GM19193 (cell line): ENCODE measurements around the gene MAST4.

Experiments used
- POLR2A ChIP-seq: IDR thresholded peaks from 4 replicates; pipeline ENCODE4 v1.6.1; 2011; ENCODE audit not compliant: insufficient read depth, insufficient read length; ENCODE audit errors: extremely low read depth

The MAST4 gene

GRCh38 chr5:66728049-66728448, 131.9 kb downstream of the MAST4 start:
- TF ChIP-seq POLR2A: no peak

GRCh38 chr5:66737096-66737495, 140.9 kb downstream of the MAST4 start:
- TF ChIP-seq POLR2A: no peak

GRCh38 chr5:66738136-66738535, 141.9 kb downstream of the MAST4 start:
- TF ChIP-seq POLR2A: no peak

- TF ChIP-seq POLR2A: no peak
Observed at GRCh38 chr5:66739021-66739420, 142.8 kb downstream of the MAST4 start.

- TF ChIP-seq POLR2A: no peak
Observed at GRCh38 chr5:66739951-66740350, 143.8 kb downstream of the MAST4 start.

GRCh38 chr5:66741394-66741793, 145.2 kb downstream of the MAST4 start:
- no peak for TF ChIP-seq POLR2A

GRCh38 chr5:66742083-66742895, 146.1 kb downstream of the MAST4 start:
- TF ChIP-seq POLR2A: no peak

- no peak for TF ChIP-seq POLR2A
Observed at GRCh38 chr5:66742896-66743247, 146.7 kb downstream of the MAST4 start.

- no peak for TF ChIP-seq POLR2A
Observed at GRCh38 chr5:66743344-66743743, 147.2 kb downstream of the MAST4 start.

GRCh38 chr5:66744040-66744439, 147.8 kb downstream of the MAST4 start:
- no peak for TF ChIP-seq POLR2A

- TF ChIP-seq POLR2A: no peak
Observed at GRCh38 chr5:66745297-66745696, 149.1 kb downstream of the MAST4 start.

GRCh38 chr5:66747607-66748006, 151.4 kb downstream of the MAST4 start:
- TF ChIP-seq POLR2A: no peak

GRCh38 chr5:66757219-66757833, 161.1 kb downstream of the MAST4 start:
- no peak for TF ChIP-seq POLR2A

GRCh38 chr5:66757834-66758371, 161.7 kb downstream of the MAST4 start:
- no peak for TF ChIP-seq POLR2A

GRCh38 chr5:66769030-66769733, 173.0 kb downstream of the MAST4 start:
- TF ChIP-seq POLR2A: no peak
